ENCODE data around the gene SPEF2.
"Not testable (repeated sequence)": the region's sequence is repeated elsewhere in the genome, so short reads cannot be mapped to it uniquely, and the experiment has no call there.

Gene SPEF2

GRCh38 chr5:35842856-35843255 lies 225.2 kb downstream of the SPEF2 start:
- ChIA-PET CTCF (no interaction called here), POLR2A (no interaction called here)
- Histone ChIP-seq H3K4me3 (ENCODE audit: low read depth, low read length) (no peak overlapping the region), H3K9me3 (ENCODE audit: control insufficient read depth, insufficient read depth, low read depth, low read length) (peaks cover 4% of the 10 kb centered on the region; the same call in 1 of the 2 replicates), H3K4me1 (ENCODE audit: control insufficient read depth, insufficient read depth, low read length) (no peaks in the 10 kb centered on the region), H3K36me3 (ENCODE audit: control insufficient read depth in 2 of 2, insufficient read depth in 1 of 2, low read length in 2 of 2) (no peaks in the 10 kb centered on the region), H3K27ac (ENCODE audit: extremely low read depth, low read depth, low read length) (no peak overlapping the region)
- TF ChIP-seq SETDB1 (IDR thresholded peaks at IDR 0.05; ENCODE audit: insufficient read length, low read length) (peak; percentile 98), ZNF132 (tag by site-specific recombination; IDR thresholded peaks at IDR 0.05; ENCODE audit: borderline replicate concordance) (no peak)

- POLR2A ChIA-PET; H3K4me1 ChIP-seq (ENCODE audit: control insufficient read depth, insufficient read depth, low read length); H3K27ac ChIP-seq (ENCODE audit: extremely low read depth, low read depth, low read length); H3K36me3 ChIP-seq (ENCODE audit: control insufficient read depth in 2 of 2, insufficient read depth in 1 of 2, low read length in 2 of 2); CTCF ChIA-PET; H3K9me3 ChIP-seq (ENCODE audit: control insufficient read depth, insufficient read depth, low read depth, low read length); H3K4me3 ChIP-seq (ENCODE audit: low read depth, low read length): not testable (repeated sequence)
- TF ChIP-seq SETDB1 (IDR thresholded peaks at IDR 0.05; ENCODE audit: insufficient read length, low read length) = peak; percentile 51
Observed at GRCh38 chr5:35845508-35845907, 227.8 kb downstream of the SPEF2 start.

GRCh38 chr5:35847491-35847890 lies 229.8 kb downstream of the SPEF2 start:
- H3K36me3 ChIP-seq (ENCODE audit: control insufficient read depth in 2 of 2, insufficient read depth in 1 of 2, low read length in 2 of 2) = no peaks in the 10 kb centered on the region
- no peaks in the 10 kb centered on the region for H3K4me1 ChIP-seq (ENCODE audit: control insufficient read depth, insufficient read depth, low read length)
- ChIA-PET POLR2A (no interaction called here), CTCF (no interaction called here)
- H3K27ac ChIP-seq (ENCODE audit: extremely low read depth, low read depth, low read length) = no peak overlapping the region
- H3K4me3 ChIP-seq (ENCODE audit: low read depth, low read length) = no peak overlapping the region
- TF ChIP-seq ZNF175 (tag by site-specific recombination; IDR thresholded peaks at IDR 0.05) (no peak), ZNF140 (tag by site-specific recombination; IDR thresholded peaks at IDR 0.05) (no peak), HOXC10 (CRISPR knock-in tag; IDR thresholded peaks at IDR 0.05) (no peak), ZNF785 (tag by site-specific recombination; IDR thresholded peaks at IDR 0.05) (no peak), SETDB1 (IDR thresholded peaks at IDR 0.05; ENCODE audit: insufficient read length, low read length) (no peak), ZNF660 (tag by site-specific recombination; IDR thresholded peaks at IDR 0.05) (no peak), ZNF558 (tag by site-specific recombination; IDR thresholded peaks at IDR 0.05) (no peak), ZNF776 (tag by site-specific recombination; IDR thresholded peaks at IDR 0.05; ENCODE audit: borderline replicate concordance) (no peak), ZSCAN4 (tag by site-specific recombination; IDR thresholded peaks at IDR 0.05) (no peak), ZNF37A (tag by site-specific recombination; IDR thresholded peaks at IDR 0.05) (no peak), ZFP41 (tag by site-specific recombination; IDR thresholded peaks at IDR 0.05; ENCODE audit: borderline replicate concordance) (no peak), BCL6B (tag by site-specific recombination; IDR thresholded peaks at IDR 0.05) (no peak), ZNF670 (tag by site-specific recombination; IDR thresholded peaks at IDR 0.05; ENCODE audit: low read depth) (no peak), OSR2 (tag by site-specific recombination; IDR thresholded peaks at IDR 0.05) (no peak), ZSCAN23 (tag by site-specific recombination; IDR thresholded peaks at IDR 0.05) (no peak), ZNF596 (tag by site-specific recombination; IDR thresholded peaks at IDR 0.05) (no peak), ZNF138 (tag by site-specific recombination; IDR thresholded peaks at IDR 0.05; ENCODE audit: borderline replicate concordance) (no peak), ZNF266 (tag by site-specific recombination; IDR thresholded peaks at IDR 0.05; ENCODE audit: low read depth) (no peak), ZNF26 (tag by site-specific recombination; IDR thresholded peaks at IDR 0.05) (no peak), ZNF2 (tag by site-specific recombination; IDR thresholded peaks at IDR 0.05) (no peak)
- peaks cover 4% of the 10 kb centered on the region; the same call in 1 of the 2 replicates for H3K9me3 ChIP-seq (ENCODE audit: control insufficient read depth, insufficient read depth, low read depth, low read length)

All from HEK293 (cell line).